ENCODE data around the gene RUNX2. TPM values are rescaled to one million over a fixed set of nuclear protein-coding genes. Genes with fewer than 3 reads are reported as not detected.

The RUNX2 gene
- total RNA-seq, 1 experiment from 2014 or later = 9.3 TPM

DNA sequence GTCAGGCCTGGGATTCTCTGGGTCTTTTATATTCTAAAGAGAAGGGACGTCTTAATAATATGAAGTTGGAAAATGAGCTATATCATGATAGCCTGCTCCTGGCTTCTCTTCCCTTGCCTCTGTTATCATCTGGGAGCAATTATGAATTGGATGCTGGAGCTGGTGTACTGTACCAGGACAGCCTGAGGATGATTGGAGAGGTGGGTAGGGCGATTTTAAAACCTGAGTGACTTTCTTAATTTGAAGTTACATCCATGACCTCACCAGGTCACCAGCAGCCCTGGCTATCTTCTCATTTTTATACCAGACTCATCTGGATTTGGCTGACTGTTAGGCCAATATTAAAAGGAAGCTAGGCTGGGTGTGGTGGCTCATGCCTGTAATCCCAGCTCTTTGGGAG lies 369.9 kb downstream of the RUNX2 start:
- no peak overlapping the region for H3K27ac Mint-ChIP-seq (ENCODE audit: low read depth, unreplicated experiment)
- CTCF ChIA-PET = interaction anchor here (0.6 to 2.0 kb wide), 6 partner anchors 9 to 1223 kb away, joined by 3 to 6 read pairs (median 4); no protein-coding TSS in a partner anchor

DNA sequence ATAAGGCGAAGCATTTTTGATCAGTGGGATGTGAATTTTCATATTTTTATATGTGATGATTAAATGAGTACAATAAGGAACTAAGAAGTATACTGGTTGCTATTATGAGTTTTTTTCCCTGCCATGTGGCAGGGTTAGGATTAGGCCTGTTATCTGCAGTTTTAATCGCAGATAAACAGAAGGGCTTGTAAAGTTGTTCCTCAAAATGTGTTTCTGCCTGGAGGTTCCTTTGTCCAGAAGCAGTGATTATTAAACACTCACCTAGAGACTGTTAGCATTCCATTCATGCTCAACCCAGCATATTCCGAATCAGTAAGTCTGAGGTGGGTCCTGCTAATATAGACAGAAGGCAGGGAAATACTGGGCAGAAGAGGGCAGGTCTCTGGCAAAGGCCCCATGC lies 371.5 kb downstream of the RUNX2 start:
- ChIA-PET CTCF (interaction anchor here (3.5 kb wide), 1 partner anchor 15 kb away, joined by 23 read pairs; no protein-coding TSS in a partner anchor), POLR2A (interaction anchor here (1.4 kb wide), 1 partner anchor 40 kb away, joined by 4 read pairs; no protein-coding TSS in a partner anchor)
- no peak overlapping the region for H3K27ac Mint-ChIP-seq (ENCODE audit: low read depth, unreplicated experiment)
- H3K4me1 Mint-ChIP-seq (ENCODE audit: insufficient read depth, unreplicated experiment) = peaks cover 13% of the 10 kb centered on the region
- no peak overlapping the region for H3K4me3 Mint-ChIP-seq (ENCODE audit: unreplicated experiment)
- H3K36me3 Mint-ChIP-seq (ENCODE audit: insufficient read depth, unreplicated experiment) = no peaks in the 10 kb centered on the region
- H3K27me3 Mint-ChIP-seq (ENCODE audit: insufficient read depth, unreplicated experiment) = no peaks in the 10 kb centered on the region
- TF ChIP-seq, protein P1, sequence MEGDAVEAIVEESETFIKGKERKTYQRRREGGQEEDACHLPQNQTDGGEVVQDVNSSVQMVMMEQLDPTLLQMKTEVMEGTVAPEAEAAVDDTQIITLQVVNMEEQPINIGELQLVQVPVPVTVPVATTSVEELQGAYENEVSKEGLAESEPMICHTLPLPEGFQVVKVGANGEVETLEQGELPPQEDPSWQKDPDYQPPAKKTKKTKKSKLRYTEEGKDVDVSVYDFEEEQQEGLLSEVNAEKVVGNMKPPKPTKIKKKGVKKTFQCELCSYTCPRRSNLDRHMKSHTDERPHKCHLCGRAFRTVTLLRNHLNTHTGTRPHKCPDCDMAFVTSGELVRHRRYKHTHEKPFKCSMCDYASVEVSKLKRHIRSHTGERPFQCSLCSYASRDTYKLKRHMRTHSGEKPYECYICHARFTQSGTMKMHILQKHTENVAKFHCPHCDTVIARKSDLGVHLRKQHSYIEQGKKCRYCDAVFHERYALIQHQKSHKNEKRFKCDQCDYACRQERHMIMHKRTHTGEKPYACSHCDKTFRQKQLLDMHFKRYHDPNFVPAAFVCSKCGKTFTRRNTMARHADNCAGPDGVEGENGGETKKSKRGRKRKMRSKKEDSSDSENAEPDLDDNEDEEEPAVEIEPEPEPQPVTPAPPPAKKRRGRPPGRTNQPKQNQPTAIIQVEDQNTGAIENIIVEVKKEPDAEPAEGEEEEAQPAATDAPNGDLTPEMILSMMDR (IDR thresholded peaks at IDR 0.05; ENCODE audit: unreplicated experiment) = no peak
- intact Hi-C loops (cut with micrococcal nuclease) = loop anchor here (10.0 kb wide), 1 partner anchor 45 kb away; no protein-coding TSS in a partner anchor
- no TSS peak for BruUV-seq (replicated peaks)
- H3K9me3 Mint-ChIP-seq (ENCODE audit: unreplicated experiment) = no peaks in the 10 kb centered on the region
- DNase-seq (ENCODE audit: unreplicated experiment) = no peak

More for the DNA sequence above, 369.9 kb downstream of the RUNX2 start:
- no peak for DNase-seq (ENCODE audit: unreplicated experiment)
- peaks cover 13% of the 10 kb centered on the region for H3K4me1 Mint-ChIP-seq (ENCODE audit: insufficient read depth, unreplicated experiment)
- H3K36me3 Mint-ChIP-seq (ENCODE audit: insufficient read depth, unreplicated experiment) = no peaks in the 10 kb centered on the region
- H3K27me3 Mint-ChIP-seq (ENCODE audit: insufficient read depth, unreplicated experiment) = no peaks in the 10 kb centered on the region
- TF ChIP-seq, protein P1 (IDR thresholded peaks at IDR 0.05; ENCODE audit: unreplicated experiment) = no peak
- H3K9me3 Mint-ChIP-seq (ENCODE audit: unreplicated experiment) = no peaks in the 10 kb centered on the region
- intact Hi-C loops (cut with micrococcal nuclease) = no loop called here
- no TSS peak for BruUV-seq (replicated peaks)
- POLR2A ChIA-PET = interaction anchor here (0.9 to 1.2 kb wide), 4 partner anchors 9 to 276 kb away, joined by 3 to 4 read pairs (median 4); no protein-coding TSS in a partner anchor
- no peak overlapping the region for H3K4me3 Mint-ChIP-seq (ENCODE audit: unreplicated experiment)

DNA sequence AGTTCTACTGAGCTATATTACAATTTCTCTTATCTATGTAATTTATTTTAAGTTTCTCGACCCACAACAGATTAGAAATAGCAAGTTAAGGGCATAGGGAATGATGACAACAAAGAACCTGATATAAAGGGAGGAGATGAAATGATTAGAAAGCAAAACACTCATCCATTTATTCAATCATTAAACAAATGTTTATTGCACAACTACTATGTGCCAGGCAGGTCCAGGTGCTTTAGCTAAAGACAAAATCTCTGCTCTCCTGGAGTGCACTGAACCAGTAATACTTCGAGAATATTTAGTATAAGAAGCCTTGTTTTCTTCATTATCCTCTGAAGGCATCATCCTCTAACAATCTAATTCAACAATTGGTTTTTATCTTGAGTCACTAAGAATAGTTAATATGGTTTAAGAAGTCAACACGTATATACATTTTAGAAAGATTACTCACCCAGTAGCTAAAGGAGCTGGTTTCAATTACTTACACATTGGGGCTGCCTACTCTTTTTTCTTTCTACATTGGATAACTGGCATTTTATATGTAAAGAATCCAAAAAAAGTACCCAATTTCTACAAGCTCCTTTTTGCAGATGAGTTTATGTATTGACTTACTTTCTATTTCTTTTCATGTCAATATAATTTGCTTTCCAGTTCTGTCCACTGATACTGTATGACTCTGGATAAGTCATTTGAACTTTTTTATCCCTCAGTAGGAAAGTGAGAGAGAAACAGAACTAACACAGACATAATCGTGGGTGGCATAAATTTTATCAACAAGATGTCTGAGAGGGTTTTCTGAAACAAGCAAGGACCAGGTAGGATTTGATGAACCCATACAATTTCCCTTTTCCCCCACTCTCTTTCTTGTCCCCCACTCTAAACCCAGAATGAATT lies 375.0 kb downstream of the RUNX2 start:
- TF ChIP-seq, protein P1 (IDR thresholded peaks at IDR 0.05; ENCODE audit: unreplicated experiment) = no peak
- Mint-ChIP-seq H3K27ac (ENCODE audit: low read depth, unreplicated experiment) (no peak overlapping the region), H3K9me3 (ENCODE audit: unreplicated experiment) (no peaks in the 10 kb centered on the region), H3K36me3 (ENCODE audit: insufficient read depth, unreplicated experiment) (no peaks in the 10 kb centered on the region), H3K4me3 (ENCODE audit: unreplicated experiment) (no peak overlapping the region), H3K27me3 (ENCODE audit: insufficient read depth, unreplicated experiment) (no peaks in the 10 kb centered on the region), H3K4me1 (ENCODE audit: insufficient read depth, unreplicated experiment) (no peaks in the 10 kb centered on the region)
- ChIA-PET POLR2A (no interaction called here), CTCF (interaction anchor here (0.6 to 3.5 kb wide), 4 partner anchors 11 to 1057 kb away, joined by 3 to 23 read pairs (median 9); no protein-coding TSS in a partner anchor)
- intact Hi-C loops (cut with micrococcal nuclease) = loop anchor here (10.0 kb wide), 1 partner anchor 48 kb away; no protein-coding TSS in a partner anchor
- BruUV-seq (replicated peaks) = no TSS peak
- no peak for DNase-seq (ENCODE audit: unreplicated experiment)
